ENCODE measurements around the gene TMEM106C.
A peak's percentile ranks its signal among the peaks of the same experiment; 100 is the strongest.

TMEM106C gene

GRCh38 chr12:47963340-47964040 is at the start of gene TMEM106C:
Gene TMEM106C, plus strand, starts transcription at chr12:47963596. Its CDS starts 641 bp downstream, at chr12:47964237.
- peak; percentile 87 for DNase-seq

- no peak for DNase-seq
Measured at GRCh38 chr12:47920913-47921312, 42.5 kb upstream of the TMEM106C start.

DNA sequence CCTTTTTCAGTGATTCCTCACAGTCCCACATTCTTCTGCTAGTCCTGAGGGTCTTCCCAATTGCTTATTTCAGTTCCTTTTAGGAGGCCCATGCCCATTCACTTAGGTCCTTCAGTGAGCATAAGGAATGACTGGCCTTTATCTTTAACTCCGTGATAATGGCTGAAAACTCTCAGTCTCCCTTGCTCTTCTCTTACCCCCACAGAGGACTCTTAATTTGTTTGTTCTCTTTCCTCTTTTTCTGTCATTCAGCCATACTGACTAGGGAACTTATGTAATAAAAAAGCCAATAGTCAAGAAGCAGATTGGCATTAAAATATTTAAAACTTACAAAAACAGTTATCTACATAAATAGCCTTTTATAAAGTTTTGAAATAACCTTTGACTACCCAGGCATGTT is 41.5 kb upstream of the TMEM106C start:
- DNase-seq: no peak

DNA sequence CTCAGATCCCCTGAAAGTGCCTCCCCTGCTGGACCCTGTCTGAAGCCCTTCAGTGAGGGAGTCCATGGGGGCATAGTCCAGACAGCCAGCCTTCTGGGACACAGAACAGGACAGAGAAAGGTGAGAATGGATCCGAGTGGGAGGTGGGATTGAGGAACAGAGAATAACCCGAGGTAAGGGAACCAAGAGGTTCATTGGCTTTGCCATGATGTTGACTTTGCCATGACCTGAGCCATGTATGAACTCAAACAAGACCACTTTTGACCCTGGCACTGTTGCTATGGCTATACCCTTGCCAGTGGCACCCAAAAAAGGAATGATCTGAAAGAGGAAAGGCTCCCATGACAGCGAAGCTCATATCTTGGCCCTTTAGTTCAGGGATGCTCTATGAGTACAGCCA is 36.0 kb upstream of the TMEM106C start:
- no peak for DNase-seq

GRCh38 chr12:47930634-47931033 is 32.8 kb upstream of the TMEM106C start:
- DNase-seq: no peak

GRCh38 chr12:47931187-47931586 is 32.2 kb upstream of the TMEM106C start:
- no peak for DNase-seq

GRCh38 chr12:47935184-47935583 is 28.2 kb upstream of the TMEM106C start:
- DNase-seq: no peak

- no peak for DNase-seq
Measured at GRCh38 chr12:47938093-47938492, 25.3 kb upstream of the TMEM106C start.

DNA sequence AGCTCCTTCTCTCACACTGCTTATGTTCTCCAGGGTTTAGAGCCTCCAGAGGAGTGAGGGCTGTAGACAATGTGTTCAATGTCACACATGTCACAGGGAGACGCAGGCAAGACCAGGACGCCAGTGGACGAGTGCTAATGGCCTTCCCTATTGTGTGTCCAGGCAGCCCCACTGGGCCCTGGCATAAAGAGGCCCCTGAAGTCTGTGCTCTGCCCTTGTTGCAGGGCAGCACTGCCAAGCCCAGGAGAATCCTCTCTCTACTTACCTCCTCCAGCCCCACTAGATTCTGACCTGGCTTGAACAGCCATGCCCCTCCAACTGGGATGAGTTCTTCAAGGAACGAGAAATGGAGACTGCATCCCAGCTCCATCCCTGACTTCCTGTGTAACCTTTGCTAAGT is 24.8 kb upstream of the TMEM106C start:
- DNase-seq: no peak

GRCh38 chr12:47939009-47939601 is 24.3 kb upstream of the TMEM106C start:
- DNase-seq: no peak

- DNase-seq: no peak
Measured at GRCh38 chr12:47940773-47941474, 22.5 kb upstream of the TMEM106C start.

GRCh38 chr12:47941475-47941780 is 22.0 kb upstream of the TMEM106C start:
- DNase-seq: no peak

DNA sequence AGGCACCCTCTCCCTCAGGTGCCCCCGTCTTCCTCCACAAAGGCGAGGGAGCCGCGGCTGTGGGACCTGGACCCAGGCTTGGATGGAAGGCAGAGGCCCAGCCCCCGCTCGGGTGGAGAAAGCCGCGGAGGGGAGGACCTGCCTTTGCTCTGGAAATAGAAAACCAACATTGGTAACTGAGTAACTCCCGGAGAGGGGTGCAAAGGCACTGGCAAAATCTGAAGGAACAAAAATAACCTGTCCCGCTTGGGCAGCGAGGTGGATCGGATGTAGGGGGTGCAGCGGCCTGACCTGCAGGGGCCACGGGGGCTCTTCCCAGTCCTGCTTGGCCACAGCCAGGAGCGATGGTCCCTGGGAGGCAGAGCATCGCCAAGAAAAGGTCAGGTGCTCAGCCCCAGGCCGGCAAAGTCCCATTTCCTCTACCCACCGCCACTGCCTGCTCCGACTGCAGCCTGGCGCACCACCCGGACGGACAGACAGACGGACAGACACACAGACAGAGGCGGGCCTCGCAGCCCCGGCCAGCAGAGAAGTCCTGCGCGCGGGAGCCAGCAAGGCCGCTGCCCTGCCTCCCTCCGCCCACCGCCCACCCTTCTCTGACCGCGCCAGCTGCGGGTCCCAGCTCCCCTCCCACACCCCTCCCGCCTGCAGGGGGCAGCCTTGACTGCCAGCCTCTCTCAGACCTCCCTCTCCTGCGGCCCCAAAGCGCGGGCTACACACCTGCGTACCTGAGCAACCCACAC is 21.4 kb upstream of the TMEM106C start:
- peak; percentile 10 for DNase-seq

DNA sequence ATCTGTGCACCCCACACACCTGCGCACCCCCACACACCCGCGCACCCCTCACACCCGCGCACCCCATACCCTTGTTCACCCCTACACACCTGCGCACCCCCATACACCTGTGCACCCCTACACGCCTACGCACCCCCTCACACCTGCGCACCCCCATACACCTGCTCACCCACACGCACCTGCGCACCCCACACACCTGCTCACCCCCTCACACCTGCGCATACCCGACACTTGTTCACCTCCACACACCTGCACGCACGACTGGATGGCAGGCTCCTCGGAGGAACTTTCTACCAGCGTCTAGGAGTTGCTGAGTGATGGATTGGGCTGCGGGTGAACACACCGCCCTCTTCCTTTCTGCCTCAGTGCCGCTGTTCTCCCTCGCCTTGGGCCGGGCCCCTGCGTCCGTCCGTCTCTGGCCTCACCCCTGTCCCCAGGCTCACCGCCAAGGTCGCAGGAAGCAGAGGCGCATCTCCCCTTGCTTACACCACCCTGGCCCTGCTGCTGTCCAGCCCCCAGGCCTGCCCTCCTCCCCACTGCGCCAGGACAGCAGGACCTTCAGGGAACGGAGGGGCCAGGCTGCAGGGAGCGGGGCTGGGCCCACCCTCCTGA is 20.7 kb upstream of the TMEM106C start:
- no peak for DNase-seq

DNA sequence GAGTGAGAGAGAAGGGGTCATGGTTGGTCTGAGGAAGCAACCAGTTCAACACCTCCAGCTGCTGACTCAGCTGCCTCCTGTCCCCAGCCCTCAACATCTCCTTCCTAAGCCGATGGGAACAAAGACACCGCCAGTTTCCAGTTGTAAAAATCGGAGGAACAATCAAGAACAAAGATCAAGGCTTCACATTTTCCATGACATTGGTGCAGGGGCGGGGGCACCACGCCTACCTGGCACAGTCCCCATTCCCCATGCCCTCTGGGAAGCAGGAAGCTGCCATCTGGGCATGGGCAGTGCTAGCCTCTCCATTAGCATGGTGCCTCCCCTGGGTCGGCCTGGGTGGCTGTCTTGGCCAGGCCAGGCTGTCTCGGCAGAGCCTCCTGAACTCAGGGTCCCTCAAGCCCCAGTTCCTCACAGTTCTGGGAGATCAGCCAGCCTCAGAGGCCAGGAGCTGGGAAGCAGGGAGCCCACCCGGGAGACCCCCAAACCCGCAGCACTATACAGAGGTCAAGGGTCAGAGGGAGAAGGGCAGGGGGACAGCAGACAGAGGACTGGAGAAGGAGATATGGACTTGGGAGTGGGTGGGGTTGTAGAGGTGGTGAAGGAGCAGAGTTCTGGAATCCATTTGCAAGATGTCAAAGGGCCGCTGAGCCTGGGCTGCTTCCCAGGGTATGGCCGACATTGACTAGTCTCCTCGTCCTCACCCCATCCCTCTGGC is 19.6 kb upstream of the TMEM106C start:
- DNase-seq: no peak

DNA sequence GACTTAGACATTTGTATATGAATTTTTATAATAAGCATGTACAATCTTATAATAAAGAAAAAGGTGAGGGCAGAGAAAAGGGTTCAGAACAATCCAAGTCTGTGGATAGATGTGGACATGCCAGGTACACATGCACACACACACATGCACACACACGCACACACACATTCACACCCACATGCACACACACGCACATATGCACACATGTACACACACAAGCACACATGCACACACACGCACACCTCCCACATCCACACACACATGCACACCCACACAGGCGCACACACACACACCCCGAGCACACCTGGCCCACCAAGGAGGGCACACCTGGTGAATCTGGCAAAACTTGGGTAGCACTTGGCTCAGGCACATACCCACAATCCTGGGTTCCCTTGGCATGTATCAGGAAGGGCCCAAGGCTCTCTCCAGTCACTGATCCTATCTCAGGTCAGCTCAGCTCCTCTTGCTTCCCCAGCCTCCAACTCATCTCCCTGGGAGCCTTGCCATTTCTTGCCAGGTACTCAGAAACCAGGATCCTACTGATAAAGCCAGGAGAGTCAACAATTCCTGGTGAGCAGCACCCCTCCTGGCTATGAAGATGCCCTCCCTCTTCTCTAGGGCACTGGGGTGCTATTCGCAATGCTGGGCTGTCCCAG is 18.6 kb upstream of the TMEM106C start:
- DNase-seq: no peak

- DNase-seq: no peak
Measured at GRCh38 chr12:47945341-47945728, 18.1 kb upstream of the TMEM106C start.

DNA sequence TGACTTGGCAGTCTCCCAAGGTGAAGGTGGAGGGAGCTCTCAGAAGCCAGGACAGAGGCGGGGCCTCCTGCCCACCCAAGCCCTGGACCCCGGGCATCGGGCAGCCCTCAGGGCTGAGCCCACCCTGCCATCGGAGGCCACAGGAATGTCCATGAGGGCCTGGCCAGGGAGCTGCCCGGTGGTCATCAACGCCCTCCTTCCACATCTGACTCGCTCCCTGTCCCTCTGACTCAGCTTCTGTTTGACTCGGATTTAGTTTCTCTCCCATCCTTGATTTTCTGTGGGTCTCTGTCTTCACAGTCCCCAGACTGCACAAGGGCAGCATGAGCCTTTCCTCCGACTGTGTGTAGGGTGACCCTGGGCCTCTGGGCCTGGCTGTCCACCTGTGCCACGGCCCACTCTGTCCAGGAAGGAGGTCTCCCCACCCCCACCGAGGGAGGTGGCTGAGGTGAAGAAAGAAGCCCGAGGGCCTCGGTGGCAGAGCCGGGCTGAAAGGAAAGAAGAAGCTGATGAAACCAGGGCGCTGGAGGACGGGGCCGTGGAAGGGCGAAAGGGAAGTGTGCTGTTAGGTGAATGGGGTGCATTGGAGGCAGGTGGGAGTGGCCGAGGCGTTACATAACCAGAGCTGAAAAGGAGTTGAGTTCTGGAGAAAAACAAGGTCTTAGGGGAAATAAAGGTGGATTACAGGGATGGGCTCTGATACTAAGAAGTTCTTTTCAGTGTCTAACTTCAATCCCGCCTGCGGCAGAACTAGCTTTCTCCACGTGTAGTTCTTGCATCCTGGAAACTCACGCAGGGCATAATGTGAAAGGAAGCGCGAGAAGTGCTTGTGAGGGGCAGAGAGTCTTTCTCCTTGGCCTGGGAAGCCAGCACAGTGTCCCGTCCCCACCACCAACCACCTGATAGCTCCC is 16.7 kb upstream of the TMEM106C start:
- DNase-seq: no peak

DNA sequence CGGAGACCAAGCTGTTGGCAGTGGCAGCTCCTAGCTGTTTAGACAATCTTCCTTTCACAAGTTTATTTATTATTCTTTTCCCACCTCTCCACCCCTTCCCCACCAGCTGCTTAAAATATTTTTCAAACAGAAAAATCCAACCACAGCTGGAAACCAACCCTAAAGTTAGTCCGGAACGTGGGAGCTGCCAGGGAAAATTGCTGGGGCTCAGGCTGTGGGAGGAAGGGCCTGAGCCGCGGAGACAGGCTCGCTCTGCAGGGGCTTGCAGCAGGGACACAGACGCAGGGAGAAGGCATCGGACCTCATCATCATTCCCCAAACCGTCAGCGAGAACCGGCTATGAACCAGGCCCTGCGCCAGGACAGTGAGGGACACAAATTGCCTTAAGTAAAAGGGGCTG is 16.1 kb upstream of the TMEM106C start:
- DNase-seq: no peak

DNA sequence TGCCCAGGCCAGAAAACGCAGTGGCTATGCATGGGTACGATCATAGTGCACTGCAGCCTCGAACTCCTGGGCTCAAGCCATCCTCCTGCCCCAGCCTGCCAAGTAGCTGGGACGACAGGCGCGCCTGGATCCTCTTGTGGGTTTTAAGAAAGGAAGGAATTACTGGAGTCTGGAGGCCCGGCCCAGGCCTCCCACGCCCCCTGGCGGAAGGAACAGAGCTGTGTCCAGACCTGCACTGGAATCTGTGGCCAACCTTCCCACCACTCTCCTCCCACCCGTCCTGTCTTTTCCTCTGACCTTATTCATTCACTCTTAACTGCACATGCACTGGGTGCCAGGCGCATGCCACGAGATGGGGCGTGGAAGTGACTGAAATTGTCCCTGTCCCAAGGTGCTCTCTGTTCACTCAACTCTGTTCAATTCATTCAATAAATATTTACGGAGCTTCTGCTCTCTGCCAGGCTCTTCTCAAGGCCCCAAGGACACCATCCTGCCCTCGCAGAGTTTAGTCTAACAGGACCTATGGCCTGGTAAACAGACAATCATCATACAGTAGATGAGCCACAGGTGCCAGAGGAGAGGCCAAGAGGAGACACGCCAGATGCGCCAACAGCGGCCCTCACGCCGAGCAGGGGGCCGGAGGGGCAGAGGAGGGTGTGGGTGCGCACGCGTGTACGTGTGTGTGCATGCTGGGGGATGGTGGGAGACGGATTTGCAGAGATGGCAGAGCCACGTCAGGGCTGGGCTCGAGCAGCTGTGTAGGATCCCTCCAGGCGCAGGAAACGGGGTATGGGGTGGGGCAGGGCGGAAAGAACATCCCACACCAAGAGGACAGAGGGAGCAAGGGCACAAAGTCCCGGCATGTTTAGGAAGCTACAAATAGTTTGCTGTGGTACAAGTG is 13.7 kb upstream of the TMEM106C start:
- DNase-seq: peak; percentile 15
